Sigmoid colon (tissue), 4 donors: ENCODE results near the gene SLC45A3.

Source experiments
- POLR2AphosphoS5 ChIP-seq, 4 donors: sonication (generic); formaldehyde crosslinking; IDR thresholded peaks; one replicate each; pipeline ENCODE4 v1.6.1; 2017; ENCODE audit warnings: antibody characterized with exemption in 4 of 4
- TF ChIP-seq, protein P1 (sequence below), 4 experiments: fragments of 450-650 bp in 3 of 4; fragments of 200-600 bp in 1 of 4; IDR thresholded peaks; one replicate each; pipeline ENCODE4 v1.5.1; 2016 to 2019; ENCODE audit warnings: antibody characterized with exemption in 4 of 4, mild to moderate bottlenecking in 3 of 4, moderate library complexity in 2 of 4

DNA sequence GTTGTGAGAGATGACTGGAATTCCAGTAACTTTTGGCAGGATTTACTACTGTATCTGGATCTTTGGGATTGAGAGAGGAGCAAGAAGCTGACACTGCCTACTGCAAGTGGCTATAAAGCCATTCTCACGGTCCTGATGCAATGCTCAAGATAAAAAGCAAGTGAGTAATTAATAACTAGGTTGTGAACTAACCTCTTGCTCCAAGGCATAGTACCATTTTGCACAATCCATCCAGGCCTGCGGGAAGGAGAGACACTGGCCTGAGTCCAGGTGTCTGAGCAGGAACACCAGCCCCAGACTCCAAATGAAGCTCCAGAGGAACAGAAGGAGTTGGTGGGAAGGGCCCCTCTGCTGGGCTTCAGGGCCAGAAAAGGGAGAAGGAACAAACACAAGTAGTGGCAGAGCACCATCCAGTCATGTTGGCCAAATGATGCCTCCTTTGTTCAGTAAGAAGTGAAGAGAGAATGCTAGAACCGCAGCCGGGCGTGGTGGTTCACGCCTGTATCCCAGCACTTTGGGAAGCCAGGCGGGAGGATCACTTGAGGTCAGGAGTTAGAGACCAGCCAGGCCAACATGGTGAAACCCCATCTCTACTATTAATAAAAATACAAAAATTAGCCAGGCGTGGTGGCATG, 9.9 kb upstream of the SLC45A3 start:
- TF ChIP-seq POLR2AphosphoS5 (IDR thresholded peaks at IDR 0.05) = no peak
- TF ChIP-seq, protein P1, sequence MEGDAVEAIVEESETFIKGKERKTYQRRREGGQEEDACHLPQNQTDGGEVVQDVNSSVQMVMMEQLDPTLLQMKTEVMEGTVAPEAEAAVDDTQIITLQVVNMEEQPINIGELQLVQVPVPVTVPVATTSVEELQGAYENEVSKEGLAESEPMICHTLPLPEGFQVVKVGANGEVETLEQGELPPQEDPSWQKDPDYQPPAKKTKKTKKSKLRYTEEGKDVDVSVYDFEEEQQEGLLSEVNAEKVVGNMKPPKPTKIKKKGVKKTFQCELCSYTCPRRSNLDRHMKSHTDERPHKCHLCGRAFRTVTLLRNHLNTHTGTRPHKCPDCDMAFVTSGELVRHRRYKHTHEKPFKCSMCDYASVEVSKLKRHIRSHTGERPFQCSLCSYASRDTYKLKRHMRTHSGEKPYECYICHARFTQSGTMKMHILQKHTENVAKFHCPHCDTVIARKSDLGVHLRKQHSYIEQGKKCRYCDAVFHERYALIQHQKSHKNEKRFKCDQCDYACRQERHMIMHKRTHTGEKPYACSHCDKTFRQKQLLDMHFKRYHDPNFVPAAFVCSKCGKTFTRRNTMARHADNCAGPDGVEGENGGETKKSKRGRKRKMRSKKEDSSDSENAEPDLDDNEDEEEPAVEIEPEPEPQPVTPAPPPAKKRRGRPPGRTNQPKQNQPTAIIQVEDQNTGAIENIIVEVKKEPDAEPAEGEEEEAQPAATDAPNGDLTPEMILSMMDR (IDR thresholded peaks at IDR 0.05) = no peak
